GM23338 (cell line): ENCODE results near the gene PRKD1.

Source experiments
- EZH2 ChIP-seq: fragments of 200-600 bp; sonication (generic); IDR thresholded peaks from one replicate; pipeline ENCODE4 v1.8.0; 2017; ENCODE audit warnings: antibody characterized with exemption, mild to moderate bottlenecking, low read depth; ENCODE audit not compliant: unreplicated experiment
- TF ChIP-seq, protein P1 (sequence below), 2 experiments: fragments of 200-600 bp in 1 of 2; sonication (generic) in 1 of 2; conservative IDR thresholded peaks; 2 replicates each; pipeline versions ENCODE4 v1.5.1 to v1.6.1; 2016 to 2017; ENCODE audit warnings: antibody characterized with exemption in 2 of 2, low read depth in 2 of 2, mild to moderate bottlenecking in 2 of 2, moderate library complexity in 1 of 2
- TF ChIP-seq, protein P2 (sequence below): IDR thresholded peaks from one replicate; pipeline ENCODE4 v1.6.1; 2018; ENCODE audit warnings: antibody characterized with exemption; ENCODE audit not compliant: unreplicated experiment

DNA sequence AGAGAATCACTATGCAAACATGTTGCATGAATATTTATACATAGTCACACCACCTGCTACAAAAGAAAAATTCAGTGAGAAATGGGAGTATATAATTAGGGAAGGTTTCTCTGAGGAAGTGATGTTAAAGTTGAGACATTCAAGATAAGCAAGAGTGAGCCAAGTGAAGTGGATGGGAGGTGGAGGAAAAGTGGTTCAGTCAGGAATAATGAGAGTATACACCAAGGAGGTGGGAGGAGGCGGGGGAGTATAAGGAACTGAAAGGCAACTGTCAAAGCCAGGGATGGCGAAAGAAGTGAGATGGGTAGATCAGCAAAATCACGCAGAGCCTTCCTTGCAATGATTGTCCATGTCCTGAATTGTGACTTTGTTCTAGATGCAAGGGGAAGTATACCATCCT, 33.7 kb downstream of the PRKD1 start:
- TF ChIP-seq, protein P1, sequence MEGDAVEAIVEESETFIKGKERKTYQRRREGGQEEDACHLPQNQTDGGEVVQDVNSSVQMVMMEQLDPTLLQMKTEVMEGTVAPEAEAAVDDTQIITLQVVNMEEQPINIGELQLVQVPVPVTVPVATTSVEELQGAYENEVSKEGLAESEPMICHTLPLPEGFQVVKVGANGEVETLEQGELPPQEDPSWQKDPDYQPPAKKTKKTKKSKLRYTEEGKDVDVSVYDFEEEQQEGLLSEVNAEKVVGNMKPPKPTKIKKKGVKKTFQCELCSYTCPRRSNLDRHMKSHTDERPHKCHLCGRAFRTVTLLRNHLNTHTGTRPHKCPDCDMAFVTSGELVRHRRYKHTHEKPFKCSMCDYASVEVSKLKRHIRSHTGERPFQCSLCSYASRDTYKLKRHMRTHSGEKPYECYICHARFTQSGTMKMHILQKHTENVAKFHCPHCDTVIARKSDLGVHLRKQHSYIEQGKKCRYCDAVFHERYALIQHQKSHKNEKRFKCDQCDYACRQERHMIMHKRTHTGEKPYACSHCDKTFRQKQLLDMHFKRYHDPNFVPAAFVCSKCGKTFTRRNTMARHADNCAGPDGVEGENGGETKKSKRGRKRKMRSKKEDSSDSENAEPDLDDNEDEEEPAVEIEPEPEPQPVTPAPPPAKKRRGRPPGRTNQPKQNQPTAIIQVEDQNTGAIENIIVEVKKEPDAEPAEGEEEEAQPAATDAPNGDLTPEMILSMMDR (conservative IDR thresholded peaks at IDR 0.05; ENCODE audit: low read depth in 2 of 2) = no peak
- TF ChIP-seq EZH2 = no peak
- TF ChIP-seq, protein P2, sequence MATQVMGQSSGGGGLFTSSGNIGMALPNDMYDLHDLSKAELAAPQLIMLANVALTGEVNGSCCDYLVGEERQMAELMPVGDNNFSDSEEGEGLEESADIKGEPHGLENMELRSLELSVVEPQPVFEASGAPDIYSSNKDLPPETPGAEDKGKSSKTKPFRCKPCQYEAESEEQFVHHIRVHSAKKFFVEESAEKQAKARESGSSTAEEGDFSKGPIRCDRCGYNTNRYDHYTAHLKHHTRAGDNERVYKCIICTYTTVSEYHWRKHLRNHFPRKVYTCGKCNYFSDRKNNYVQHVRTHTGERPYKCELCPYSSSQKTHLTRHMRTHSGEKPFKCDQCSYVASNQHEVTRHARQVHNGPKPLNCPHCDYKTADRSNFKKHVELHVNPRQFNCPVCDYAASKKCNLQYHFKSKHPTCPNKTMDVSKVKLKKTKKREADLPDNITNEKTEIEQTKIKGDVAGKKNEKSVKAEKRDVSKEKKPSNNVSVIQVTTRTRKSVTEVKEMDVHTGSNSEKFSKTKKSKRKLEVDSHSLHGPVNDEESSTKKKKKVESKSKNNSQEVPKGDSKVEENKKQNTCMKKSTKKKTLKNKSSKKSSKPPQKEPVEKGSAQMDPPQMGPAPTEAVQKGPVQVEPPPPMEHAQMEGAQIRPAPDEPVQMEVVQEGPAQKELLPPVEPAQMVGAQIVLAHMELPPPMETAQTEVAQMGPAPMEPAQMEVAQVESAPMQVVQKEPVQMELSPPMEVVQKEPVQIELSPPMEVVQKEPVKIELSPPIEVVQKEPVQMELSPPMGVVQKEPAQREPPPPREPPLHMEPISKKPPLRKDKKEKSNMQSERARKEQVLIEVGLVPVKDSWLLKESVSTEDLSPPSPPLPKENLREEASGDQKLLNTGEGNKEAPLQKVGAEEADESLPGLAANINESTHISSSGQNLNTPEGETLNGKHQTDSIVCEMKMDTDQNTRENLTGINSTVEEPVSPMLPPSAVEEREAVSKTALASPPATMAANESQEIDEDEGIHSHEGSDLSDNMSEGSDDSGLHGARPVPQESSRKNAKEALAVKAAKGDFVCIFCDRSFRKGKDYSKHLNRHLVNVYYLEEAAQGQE = no peak
